HEK293 (cell line): Measurements from ENCODE around the gene EIF5A2.

Experiments used
- CTCF ChIA-PET: fragments of 350-600 bp; formaldehyde crosslinking; extraction: SDS; loops from one replicate; lab custom pipeline; 2021; ENCODE audit warnings: antibody characterized with exemption; lab: Yijun Ruan, JAX
- POLR2A ChIA-PET: fragments of 300-600 bp; formaldehyde crosslinking; extraction: SDS; loops from one replicate; lab custom pipeline; 2020; ENCODE audit warnings: antibody characterized with exemption, inconsistent platforms; lab: Yijun Ruan, JAX
- H3K27ac ChIP-seq: fragments of 200-500 bp; sonication (Bioruptor generic); 2 replicates; pipeline ENCODE4 v1.5.1; 2014; ENCODE audit warnings: low read depth, low read length, control low read depth, inconsistent platforms; ENCODE audit errors: extremely low read depth
- H3K36me3 ChIP-seq, 2 experiments: fragments of 200-500 bp in 1 of 2; sonication (Bioruptor generic) in 1 of 2; 1 replicate in 1 of 2; 2 replicates in 1 of 2; pipeline ENCODE4 v1.5.1; 2014 to 2017; ENCODE audit warnings: inconsistent platforms in 2 of 2, low read length in 2 of 2; ENCODE audit not compliant: control insufficient read depth in 2 of 2, insufficient read depth in 1 of 2
- H3K4me1 ChIP-seq: fragments of 200-500 bp; sonication (Bioruptor generic); 2 replicates; pipeline ENCODE4 v1.5.1; 2014; ENCODE audit warnings: mild to moderate bottlenecking, low read length, inconsistent platforms; ENCODE audit not compliant: control insufficient read depth, insufficient read depth
- H3K4me3 ChIP-seq: 2 replicates; pipeline ENCODE4 v1.5.1; 2011; ENCODE audit warnings: low read depth, mild to moderate bottlenecking, control low read depth, low read length, moderate library complexity
- H3K9me3 ChIP-seq: fragments of 200-500 bp; sonication (Bioruptor generic); 2 replicates; pipeline ENCODE4 v1.5.1; 2014; ENCODE audit warnings: low read depth, low read length, inconsistent platforms; ENCODE audit not compliant: control insufficient read depth, insufficient read depth
- FEZF1 ChIP-seq: fragments of 450-650 bp; formaldehyde crosslinking; IDR thresholded peaks from 2 replicates; pipeline ENCODE4 v1.5.1; 2016; ENCODE audit warnings: missing biosample characterization, missing genetic modification characterization
- GLI2 ChIP-seq: fragments of 450-650 bp; formaldehyde crosslinking; IDR thresholded peaks from 2 replicates; pipeline ENCODE4; 2017; ENCODE audit warnings: missing biosample characterization, missing genetic modification characterization, low read depth, borderline replicate concordance
- IKZF3 ChIP-seq: fragments of 450-650 bp; IDR thresholded peaks from 2 replicates; pipeline ENCODE4 v1.5.0; 2018; ENCODE audit warnings: missing biosample characterization, mild to moderate bottlenecking, missing genetic modification characterization, moderate library complexity
- SP2 ChIP-seq: fragments of 450-650 bp; formaldehyde crosslinking; IDR thresholded peaks from 2 replicates; pipeline ENCODE4 v1.5.1; 2016; ENCODE audit warnings: missing biosample characterization, missing genetic modification characterization
- SP7 ChIP-seq: fragments of 450-650 bp; formaldehyde crosslinking; IDR thresholded peaks from 2 replicates; pipeline ENCODE4 v1.5.1; 2016; ENCODE audit warnings: missing biosample characterization, missing genetic modification characterization
- YY2 ChIP-seq: fragments of 450-650 bp; formaldehyde crosslinking; IDR thresholded peaks from 2 replicates; pipeline ENCODE4 v1.5.1; 2016; ENCODE audit warnings: missing biosample characterization, missing genetic modification characterization
- ZBTB20 ChIP-seq: fragments of 450-650 bp; formaldehyde crosslinking; IDR thresholded peaks from 2 replicates; pipeline ENCODE4 v1.5.1; 2016; ENCODE audit warnings: missing biosample characterization, missing genetic modification characterization
- ZBTB21 ChIP-seq: fragments of 450-650 bp; formaldehyde crosslinking; IDR thresholded peaks from 2 replicates; pipeline ENCODE4 v1.5.1; 2017; ENCODE audit warnings: missing biosample characterization, missing genetic modification characterization
- ZBTB7A ChIP-seq: fragments of 450-650 bp; formaldehyde crosslinking; IDR thresholded peaks from 2 replicates; pipeline ENCODE4 v1.5.1; 2016; ENCODE audit warnings: low read depth, missing biosample characterization, missing genetic modification characterization
- ZBTB8A ChIP-seq: fragments of 450-650 bp; formaldehyde crosslinking; IDR thresholded peaks from 2 replicates; pipeline ENCODE4 v1.5.1; 2016; ENCODE audit warnings: missing biosample characterization, missing genetic modification characterization
- ZFP37 ChIP-seq: fragments of 450-650 bp; formaldehyde crosslinking; IDR thresholded peaks from 2 replicates; pipeline ENCODE4 v1.5.1; 2016; ENCODE audit warnings: missing biosample characterization, missing genetic modification characterization
- ZNF311 ChIP-seq: fragments of 450-650 bp; formaldehyde crosslinking; IDR thresholded peaks from 2 replicates; pipeline ENCODE4 v1.5.1; 2017; ENCODE audit warnings: missing biosample characterization, missing genetic modification characterization, borderline replicate concordance
- ZNF335 ChIP-seq: fragments of 450-650 bp; formaldehyde crosslinking; conservative IDR thresholded peaks from 2 replicates; pipeline ENCODE4 v1.5.1; 2016; ENCODE audit warnings: missing biosample characterization, missing genetic modification characterization
- ZNF366 ChIP-seq: fragments of 450-650 bp; formaldehyde crosslinking; conservative IDR thresholded peaks from 2 replicates; pipeline ENCODE4 v1.5.1; 2016; ENCODE audit warnings: missing biosample characterization, missing genetic modification characterization
- ZNF37A ChIP-seq: fragments of 450-650 bp; IDR thresholded peaks from 2 replicates; pipeline ENCODE4 v1.5.1; 2018; ENCODE audit warnings: missing biosample characterization, missing genetic modification characterization
- ZNF529 ChIP-seq: fragments of 450-650 bp; formaldehyde crosslinking; IDR thresholded peaks from 2 replicates; pipeline ENCODE4 v1.5.1; 2017; ENCODE audit warnings: missing genetic modification characterization, missing biosample characterization; ENCODE audit not compliant: insufficient replicate concordance
- ZNF558 ChIP-seq: fragments of 450-650 bp; formaldehyde crosslinking; IDR thresholded peaks from 2 replicates; pipeline ENCODE4 v1.5.1; 2016; ENCODE audit warnings: missing biosample characterization, missing genetic modification characterization
- ZNF571 ChIP-seq: fragments of 450-650 bp; formaldehyde crosslinking; IDR thresholded peaks from 2 replicates; pipeline ENCODE4 v1.5.0; 2017; ENCODE audit warnings: missing biosample characterization, missing genetic modification characterization
- ZNF610 ChIP-seq: fragments of 450-650 bp; formaldehyde crosslinking; IDR thresholded peaks from 2 replicates; pipeline ENCODE4 v1.5.1; 2016; ENCODE audit warnings: missing biosample characterization, missing genetic modification characterization, borderline replicate concordance
- ZNF621 ChIP-seq: fragments of 450-650 bp; formaldehyde crosslinking; IDR thresholded peaks from 2 replicates; pipeline ENCODE4 v1.5.1; 2017; ENCODE audit warnings: missing biosample characterization, missing genetic modification characterization
- ZNF626 ChIP-seq: fragments of 450-650 bp; sonication (Bioruptor Pico); formaldehyde crosslinking; IDR thresholded peaks from 2 replicates; pipeline ENCODE4 v1.5.1; 2018; ENCODE audit warnings: missing biosample characterization, missing genetic modification characterization, inconsistent platforms
- ZNF629 ChIP-seq: fragments of 450-650 bp; formaldehyde crosslinking; IDR thresholded peaks from 2 replicates; pipeline ENCODE4 v1.5.1; 2017; ENCODE audit warnings: missing biosample characterization, missing genetic modification characterization
- ZNF654 ChIP-seq: fragments of 450-650 bp; formaldehyde crosslinking; IDR thresholded peaks from 2 replicates; pipeline ENCODE4 v1.5.1; 2016; ENCODE audit warnings: low read depth, missing biosample characterization, missing genetic modification characterization
- ZNF792 ChIP-seq: fragments of 450-650 bp; formaldehyde crosslinking; IDR thresholded peaks from 2 replicates; pipeline ENCODE4 v1.5.1; 2016; ENCODE audit warnings: missing biosample characterization, missing genetic modification characterization
- ZNF830 ChIP-seq: fragments of 450-650 bp; IDR thresholded peaks from 2 replicates; pipeline ENCODE4 v1.5.0; 2018; ENCODE audit warnings: missing biosample characterization, missing genetic modification characterization, low read depth, mild to moderate bottlenecking, moderate library complexity
- TF ChIP-seq, protein P1 (sequence below): fragments of 450-650 bp; formaldehyde crosslinking; IDR thresholded peaks from 2 replicates; pipeline ENCODE4 v1.5.1; 2016; ENCODE audit warnings: missing biosample characterization, missing genetic modification characterization
- TF ChIP-seq, protein P2 (sequence below): fragments of 450-650 bp; formaldehyde crosslinking; optimal IDR thresholded peaks from 2 replicates; pipeline ENCODE3; 2016; ENCODE audit warnings: missing biosample characterization, mild to moderate bottlenecking, missing genetic modification characterization
- TF ChIP-seq, protein P3 (sequence below): fragments of 450-650 bp; formaldehyde crosslinking; conservative IDR thresholded peaks from 2 replicates; pipeline ENCODE4 v1.5.1; 2016; ENCODE audit warnings: low read depth, missing biosample characterization, missing genetic modification characterization
- TF ChIP-seq, protein P4 (sequence below): fragments of 450-650 bp; formaldehyde crosslinking; IDR thresholded peaks from 2 replicates; pipeline ENCODE4 v1.5.1; 2016; ENCODE audit warnings: missing biosample characterization, missing genetic modification characterization

Gene EIF5A2

DNA sequence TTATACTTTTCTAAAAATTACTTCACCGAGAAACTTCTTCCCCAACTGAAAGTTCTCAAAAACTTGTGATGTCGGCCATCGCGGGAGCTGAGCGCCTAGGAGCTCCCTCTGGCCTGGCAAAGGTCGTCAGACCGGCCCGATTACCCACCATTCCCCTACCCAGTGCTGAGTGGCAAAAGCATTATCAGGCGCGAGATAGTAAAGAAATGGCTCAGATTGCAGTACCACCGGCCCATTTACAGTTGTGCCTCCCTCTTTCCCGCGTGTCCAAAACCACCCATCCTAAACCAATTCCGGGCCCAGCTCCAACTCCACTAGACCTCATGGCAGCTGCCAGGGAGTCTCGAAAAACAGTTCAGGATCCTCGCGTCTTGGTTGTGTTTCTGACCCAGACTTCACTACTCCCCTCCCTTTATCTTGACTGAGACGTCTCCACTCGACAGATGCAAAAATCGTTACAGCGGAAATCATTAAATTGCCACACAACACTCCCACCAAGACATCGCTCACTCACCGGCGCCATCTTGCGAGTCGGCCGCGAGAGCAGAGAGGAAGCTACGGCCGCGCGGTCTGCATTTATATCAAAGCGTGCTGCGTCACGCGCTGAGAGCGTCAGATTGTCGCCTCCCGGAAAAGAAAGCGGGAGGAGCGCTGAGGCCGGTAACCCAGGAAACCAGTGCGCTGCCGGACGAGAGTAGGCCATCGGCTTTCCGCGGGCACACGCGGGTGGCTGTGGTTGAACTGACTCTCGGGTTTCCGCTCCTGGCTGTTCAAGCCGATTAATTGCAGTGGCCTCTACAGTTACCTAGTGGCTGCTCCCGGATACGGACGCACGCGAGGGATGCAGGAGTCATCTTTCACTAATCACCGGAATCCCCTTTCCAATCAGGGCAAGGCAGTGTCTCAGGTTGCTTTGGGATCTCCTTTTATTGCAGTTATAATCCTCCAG, 38.5 kb downstream of the EIF5A2 start, which contains the start of gene RPL22L1:
TSS of gene RPL22L1 (minus strand) at position 551 of the 949 bp plus-strand sequence. CDS start at position 523, 28 bp downstream.
- POLR2A ChIA-PET = interaction anchor here (0.6 to 1.3 kb wide), 10 partner anchors 14 to 374 kb away, joined by 3 to 8 read pairs (median 3); partner anchors contain the start of gene EIF5A2
- H3K36me3 ChIP-seq = peaks cover 0 to 37% of the 10 kb centered on the region in 2 experiments; a peak in 2 of 3 replicates
- peak within 1 kb of the TSS; percentile 85 for H3K27ac ChIP-seq
- H3K4me1 ChIP-seq = no peaks in the 10 kb centered on the region
- no peaks in the 10 kb centered on the region for H3K9me3 ChIP-seq
- H3K4me3 ChIP-seq = peak within 1 kb of the TSS; percentile 92
- CTCF ChIA-PET = interaction anchor here (0.5 to 0.7 kb wide), 3 partner anchors 22 to 637 kb away, joined by 4 to 5 read pairs (median 4); no protein-coding TSS in a partner anchor
- TF ChIP-seq ZNF830 (no peak), ZBTB8A (tag by site-specific recombination) (peak; percentile 28; the same call in 1 of the 2 replicates), ZFP37 (tag by site-specific recombination) (peak; percentile 88), YY2 (tag by site-specific recombination) (peak; percentile 79; the same call in 1 of the 2 replicates), SP7 (tag by site-specific recombination) (peak; percentile 74), ZNF610 (tag by site-specific recombination) (peak; percentile 37), ZNF792 (no peak), ZNF366 (tag by site-specific recombination) (peak; percentile 84), GLI2 (tag by site-specific recombination) (no peak), FEZF1 (no peak; the same call in 1 of the 2 replicates), IKZF3 (peak; percentile 66), ZNF529 (tag by site-specific recombination) (no peak), SP2 (tag by site-specific recombination) (peak; percentile 38), ZNF311 (tag by site-specific recombination) (no peak), ZNF571 (tag by site-specific recombination) (no peak), ZNF621 (tag by site-specific recombination) (no peak), ZBTB20 (tag by site-specific recombination) (peak; percentile 82; the same call in 1 of the 2 replicates), ZBTB7A (tag by site-specific recombination) (peak; percentile 52; the same call in 1 of the 2 replicates), ZNF654 (tag by site-specific recombination) (peak; percentile 7; the same call in 1 of the 2 replicates), ZNF629 (peak; percentile 94), ZNF558 (tag by site-specific recombination) (peak; percentile 44; the same call in 1 of the 2 replicates), ZNF626 (no peak), ZNF37A (tag by site-specific recombination) (peak; percentile 29; the same call in 1 of the 2 replicates), ZNF335 (tag by site-specific recombination) (peak; percentile 67), ZBTB21 (tag by site-specific recombination) (peak; percentile 54; the same call in 1 of the 2 replicates)
- TF ChIP-seq, protein P1, sequence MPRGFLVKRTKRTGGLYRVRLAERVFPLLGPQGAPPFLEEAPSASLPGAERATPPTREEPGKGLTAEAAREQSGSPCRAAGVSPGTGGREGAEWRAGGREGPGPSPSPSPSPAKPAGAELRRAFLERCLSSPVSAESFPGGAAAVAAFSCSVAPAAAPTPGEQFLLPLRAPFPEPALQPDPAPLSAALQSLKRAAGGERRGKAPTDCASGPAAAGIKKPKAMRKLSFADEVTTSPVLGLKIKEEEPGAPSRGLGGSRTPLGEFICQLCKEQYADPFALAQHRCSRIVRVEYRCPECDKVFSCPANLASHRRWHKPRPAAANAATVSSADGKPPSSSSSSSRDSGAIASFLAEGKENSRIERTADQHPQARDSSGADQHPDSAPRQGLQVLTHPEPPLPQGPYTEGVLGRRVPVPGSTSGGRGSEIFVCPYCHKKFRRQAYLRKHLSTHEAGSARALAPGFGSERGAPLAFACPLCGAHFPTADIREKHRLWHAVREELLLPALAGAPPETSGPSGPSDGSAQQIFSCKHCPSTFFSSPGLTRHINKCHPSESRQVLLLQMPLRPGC = 0 out of 2 replicates have a peak, but pooled peaks have one; percentile 22
- TF ChIP-seq, protein P2, sequence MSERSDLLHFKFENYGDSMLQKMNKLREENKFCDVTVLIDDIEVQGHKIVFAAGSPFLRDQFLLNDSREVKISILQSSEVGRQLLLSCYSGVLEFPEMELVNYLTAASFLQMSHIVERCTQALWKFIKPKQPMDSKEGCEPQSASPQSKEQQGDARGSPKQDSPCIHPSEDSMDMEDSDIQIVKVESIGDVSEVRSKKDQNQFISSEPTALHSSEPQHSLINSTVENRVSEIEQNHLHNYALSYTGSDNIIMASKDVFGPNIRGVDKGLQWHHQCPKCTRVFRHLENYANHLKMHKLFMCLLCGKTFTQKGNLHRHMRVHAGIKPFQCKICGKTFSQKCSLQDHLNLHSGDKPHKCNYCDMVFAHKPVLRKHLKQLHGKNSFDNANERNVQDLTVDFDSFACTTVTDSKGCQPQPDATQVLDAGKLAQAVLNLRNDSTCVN (tag by site-specific recombination) = peak; percentile 89
- TF ChIP-seq, protein P3, sequence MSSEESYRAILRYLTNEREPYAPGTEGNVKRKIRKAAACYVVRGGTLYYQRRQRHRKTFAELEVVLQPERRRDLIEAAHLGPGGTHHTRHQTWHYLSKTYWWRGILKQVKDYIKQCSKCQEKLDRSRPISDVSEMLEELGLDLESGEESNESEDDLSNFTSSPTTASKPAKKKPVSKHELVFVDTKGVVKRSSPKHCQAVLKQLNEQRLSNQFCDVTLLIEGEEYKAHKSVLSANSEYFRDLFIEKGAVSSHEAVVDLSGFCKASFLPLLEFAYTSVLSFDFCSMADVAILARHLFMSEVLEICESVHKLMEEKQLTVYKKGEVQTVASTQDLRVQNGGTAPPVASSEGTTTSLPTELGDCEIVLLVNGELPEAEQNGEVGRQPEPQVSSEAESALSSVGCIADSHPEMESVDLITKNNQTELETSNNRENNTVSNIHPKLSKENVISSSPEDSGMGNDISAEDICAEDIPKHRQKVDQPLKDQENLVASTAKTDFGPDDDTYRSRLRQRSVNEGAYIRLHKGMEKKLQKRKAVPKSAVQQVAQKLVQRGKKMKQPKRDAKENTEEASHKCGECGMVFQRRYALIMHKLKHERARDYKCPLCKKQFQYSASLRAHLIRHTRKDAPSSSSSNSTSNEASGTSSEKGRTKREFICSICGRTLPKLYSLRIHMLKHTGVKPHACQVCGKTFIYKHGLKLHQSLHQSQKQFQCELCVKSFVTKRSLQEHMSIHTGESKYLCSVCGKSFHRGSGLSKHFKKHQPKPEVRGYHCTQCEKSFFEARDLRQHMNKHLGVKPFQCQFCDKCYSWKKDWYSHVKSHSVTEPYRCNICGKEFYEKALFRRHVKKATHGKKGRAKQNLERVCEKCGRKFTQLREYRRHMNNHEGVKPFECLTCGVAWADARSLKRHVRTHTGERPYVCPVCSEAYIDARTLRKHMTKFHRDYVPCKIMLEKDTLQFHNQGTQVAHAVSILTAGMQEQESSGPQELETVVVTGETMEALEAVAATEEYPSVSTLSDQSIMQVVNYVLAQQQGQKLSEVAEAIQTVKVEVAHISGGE (tag by site-specific recombination) = peak; percentile 56; the same call in 1 of the 2 replicates
- TF ChIP-seq, protein P4, sequence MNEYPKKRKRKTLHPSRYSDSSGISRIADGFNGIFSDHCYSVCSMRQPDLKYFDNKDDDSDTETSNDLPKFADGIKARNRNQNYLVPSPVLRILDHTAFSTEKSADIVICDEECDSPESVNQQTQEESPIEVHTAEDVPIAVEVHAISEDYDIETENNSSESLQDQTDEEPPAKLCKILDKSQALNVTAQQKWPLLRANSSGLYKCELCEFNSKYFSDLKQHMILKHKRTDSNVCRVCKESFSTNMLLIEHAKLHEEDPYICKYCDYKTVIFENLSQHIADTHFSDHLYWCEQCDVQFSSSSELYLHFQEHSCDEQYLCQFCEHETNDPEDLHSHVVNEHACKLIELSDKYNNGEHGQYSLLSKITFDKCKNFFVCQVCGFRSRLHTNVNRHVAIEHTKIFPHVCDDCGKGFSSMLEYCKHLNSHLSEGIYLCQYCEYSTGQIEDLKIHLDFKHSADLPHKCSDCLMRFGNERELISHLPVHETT (tag by site-specific recombination) = no peak; the same call in 1 of the 2 replicates
